Stimulated activated CD8-positive, alpha-beta memory T cell treated with anti-CD3 and anti-CD28 coated beads, Interleukin-2, amount 100 ng/mL, for 1 hour (primary cell): ENCODE results near the gene ANKRD16.
A peak's percentile ranks its signal among the peaks of the same experiment; 100 is the strongest.
"Not testable (repeated sequence)": the region's sequence is repeated elsewhere in the genome, so short reads cannot be mapped to it uniquely, and the experiment has no call there.

ENCODE experiments used
- DNase-seq, 2 donors: peaks; one replicate each; pipeline ENCODE4 v3.0.0-alpha.2; 2020; ENCODE audit warnings: low read depth in 2 of 2

ANKRD16 gene

GRCh38 chr10:5903563-5903962, 13.9 kb upstream of the ANKRD16 start:
- no peak for DNase-seq

GRCh38 chr10:5902511-5903274, 13.0 kb upstream of the ANKRD16 start:
- DNase-seq = no peak

GRCh38 chr10:5900247-5900646, 10.6 kb upstream of the ANKRD16 start:
- DNase-seq = no peak

GRCh38 chr10:5898163-5898562, 8.5 kb upstream of the ANKRD16 start:
- DNase-seq = no peak

- no peak for DNase-seq
These were observed 7.8 kb upstream of the ANKRD16 start for GRCh38 chr10:5897504-5897903.

GRCh38 chr10:5897053-5897340, 7.3 kb upstream of the ANKRD16 start:
- no peak for DNase-seq

GRCh38 chr10:5896208-5897052, 6.7 kb upstream of the ANKRD16 start:
- DNase-seq = no peak

GRCh38 chr10:5895804-5896203, 6.1 kb upstream of the ANKRD16 start:
- no peak for DNase-seq

GRCh38 chr10:5895365-5895764, 5.7 kb upstream of the ANKRD16 start:
- DNase-seq = no peak

- no peak for DNase-seq
These were observed 5.2 kb upstream of the ANKRD16 start for GRCh38 chr10:5894873-5895272.

- DNase-seq = no peak
These were observed 4.7 kb upstream of the ANKRD16 start for GRCh38 chr10:5894403-5894802.

- no peak for DNase-seq
These were observed 3.6 kb upstream of the ANKRD16 start for GRCh38 chr10:5893321-5893720.

- DNase-seq = no peak
These were observed 2.3 kb upstream of the ANKRD16 start for GRCh38 chr10:5892007-5892406.

- DNase-seq = no peak
These were observed 1.3 kb upstream of the ANKRD16 start for GRCh38 chr10:5891009-5891408.

GRCh38 chr10:5890452-5890915, 791 bp upstream of the ANKRD16 start:
- no peak for DNase-seq

GRCh38 chr10:5888843-5889623, 660 bp downstream of the ANKRD16 start:
- DNase-seq = peak in 1 of 2 donors; percentile 10

- DNase-seq = no peak
These were observed 1.3 kb downstream of the ANKRD16 start for GRCh38 chr10:5888351-5888750.

GRCh38 chr10:5887641-5888040, 2.1 kb downstream of the ANKRD16 start:
- DNase-seq = no peak

GRCh38 chr10:5887029-5887428, 2.7 kb downstream of the ANKRD16 start:
- no peak for DNase-seq

- DNase-seq = no peak
These were observed 4.1 kb downstream of the ANKRD16 start for GRCh38 chr10:5885619-5886018.

GRCh38 chr10:5882961-5883360, 6.7 kb downstream of the ANKRD16 start:
- no peak for DNase-seq

GRCh38 chr10:5877041-5877440, 12.7 kb downstream of the ANKRD16 start:
- DNase-seq = not testable (repeated sequence)
